Frontal cortex (tissue), 4 donors: Measurements from ENCODE around the gene RNU6-9. TPM values are rescaled to one million over a fixed set of nuclear protein-coding genes. Genes with fewer than 3 reads are reported as not detected.

Source experiments
- DNase-seq, 2 donors: peaks; one replicate each; pipeline ENCODE4 v3.0.0; 2012; ENCODE audit warnings: low spot score in 2 of 2
- FAIRE-seq: peaks from 2 replicates; lab custom pipeline; 2012; peaks lifted over from hg19 to GRCh38; lab: Jason Lieb, UNC
- total RNA-seq: library from RNA; depleted of rRNA; stranded (reverse); fragments of >200 nt; gene quantifications from one replicate; pipeline ENCODE4 v1.2.3, GENCODE V29; 2014
- donor health status: control.
- donor health status: control.
- donor health status: control.

Gene RNU6-9
- total RNA-seq, 1 donor from 2014 or later: not detected

DNA sequence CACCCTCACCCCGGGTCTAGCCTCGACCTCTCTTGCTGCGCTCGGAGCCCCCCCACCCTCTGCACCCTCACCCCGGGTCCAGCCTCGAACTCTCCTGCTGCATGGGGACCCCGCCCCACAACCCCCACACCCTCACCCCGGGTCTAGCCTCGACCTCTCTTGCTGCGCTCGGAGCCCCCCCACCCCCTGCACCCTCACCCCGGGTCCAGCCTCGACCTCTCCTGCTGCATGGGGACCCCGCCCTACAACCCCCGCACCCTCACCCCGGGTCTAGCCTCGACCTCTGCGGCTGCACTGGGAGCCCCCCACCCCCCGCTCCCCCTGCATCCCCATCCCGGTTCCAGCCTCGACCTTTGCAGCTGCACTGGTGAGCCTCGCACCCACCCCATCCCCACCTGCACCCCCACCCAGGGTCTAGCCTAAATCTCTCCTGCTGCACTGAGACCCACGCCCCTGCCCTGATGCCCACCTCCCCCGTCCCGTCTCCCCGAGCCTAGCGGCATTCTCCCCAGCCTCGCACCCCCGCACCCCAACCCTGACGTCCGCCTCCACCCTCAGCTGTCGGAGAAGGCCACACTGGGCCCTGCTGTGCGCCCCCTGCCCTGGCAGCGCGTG, 32.0 kb upstream of the RNU6-9 start:
- FAIRE-seq (no peak), DNase-seq (no peak)

GRCh38 chr19:861756-862580, 31.3 kb upstream of the RNU6-9 start:
- no peak for FAIRE-seq
- no peak for DNase-seq

DNA sequence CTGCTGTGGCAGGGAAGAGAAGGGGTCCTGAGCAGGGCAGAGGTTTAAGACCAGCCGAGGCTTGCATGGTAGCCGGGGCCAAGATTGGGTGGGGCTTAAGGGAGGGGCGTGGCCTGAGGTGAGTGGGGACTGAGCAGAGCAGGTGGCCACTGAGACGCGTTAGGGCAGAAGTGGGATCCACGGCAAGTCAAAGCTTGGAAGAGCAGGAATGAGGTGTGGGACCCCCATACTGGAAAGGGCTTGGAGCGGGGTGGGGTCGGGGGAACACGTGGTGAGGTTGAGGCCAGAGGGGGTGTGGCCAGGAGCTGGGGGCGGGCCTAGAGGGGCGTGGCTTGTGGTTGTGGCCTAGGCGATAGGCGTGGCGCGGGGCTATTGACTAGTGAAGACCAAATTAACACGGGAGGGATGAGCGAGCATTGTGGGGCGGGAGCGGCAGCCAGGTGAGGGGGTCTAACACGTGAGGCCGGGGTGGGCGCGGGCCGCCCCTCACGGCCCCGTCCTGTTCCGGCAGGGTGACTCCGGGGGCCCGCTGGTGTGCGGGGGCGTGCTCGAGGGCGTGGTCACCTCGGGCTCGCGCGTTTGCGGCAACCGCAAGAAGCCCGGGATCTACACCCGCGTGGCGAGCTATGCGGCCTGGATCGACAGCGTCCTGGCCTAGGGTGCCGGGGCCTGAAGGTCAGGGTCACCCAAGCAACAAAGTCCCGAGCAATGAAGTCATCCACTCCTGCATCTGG, 30.5 kb upstream of the RNU6-9 start:
- no peak for FAIRE-seq
- peak in 1 of 2 donors; percentile 74 for DNase-seq

GRCh38 chr19:863315-863620, 30.0 kb upstream of the RNU6-9 start:
- no peak for DNase-seq

DNA sequence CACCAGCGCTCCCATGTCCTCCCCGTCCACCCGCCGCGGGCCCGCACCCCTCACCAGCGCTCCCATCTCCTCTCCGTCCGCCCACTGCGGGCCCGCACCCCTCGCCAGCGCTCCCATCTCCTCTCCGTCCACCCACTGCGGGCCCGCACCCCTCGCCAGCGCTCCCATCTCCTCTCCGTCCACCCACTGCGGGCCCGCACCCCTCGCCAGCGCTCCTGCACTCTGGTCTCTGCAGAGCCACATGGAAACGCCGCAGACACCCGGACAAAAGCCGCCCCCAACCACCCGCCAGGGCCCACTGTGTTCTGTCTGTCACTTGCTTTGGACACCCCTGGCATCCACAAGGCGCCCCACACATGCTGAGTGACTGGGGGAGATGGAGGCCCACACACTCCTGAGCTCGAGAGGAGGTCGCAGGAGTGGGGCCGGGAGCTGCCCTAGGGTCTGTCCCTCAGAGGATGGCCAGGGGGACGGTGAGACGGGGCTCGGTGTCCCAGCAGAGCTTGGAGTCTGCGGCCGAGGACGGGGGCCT, 26.4 kb upstream of the RNU6-9 start:
- DNase-seq (no peak), FAIRE-seq (no peak)

More at GRCh38 chr19:863315-863620, 30.0 kb upstream of the RNU6-9 start:
- FAIRE-seq: no peak

DNA sequence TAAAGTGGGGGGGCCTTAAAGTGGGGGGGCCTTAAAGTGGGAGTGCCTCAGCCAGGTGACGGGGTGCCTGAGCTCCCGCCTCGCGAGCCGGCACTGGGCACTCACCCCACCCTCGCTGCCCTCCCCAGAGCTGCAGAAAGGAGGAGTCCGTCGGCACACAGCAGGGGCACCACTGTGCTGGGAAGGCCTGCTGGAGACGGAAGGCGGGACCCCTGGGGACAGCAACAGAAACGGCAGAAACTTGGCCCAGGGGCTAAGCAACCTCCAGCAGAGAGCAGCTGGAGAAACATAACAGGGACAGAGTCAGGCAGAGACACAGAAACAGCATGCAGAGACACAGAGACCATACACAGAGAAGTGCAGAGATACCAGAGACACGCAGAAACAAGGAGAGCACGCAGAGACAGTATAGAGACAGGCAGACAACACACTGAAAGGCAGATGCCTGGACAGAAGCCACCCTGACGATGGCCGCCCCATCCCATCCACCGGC, 25.9 kb upstream of the RNU6-9 start:
- FAIRE-seq: no peak
- no peak for DNase-seq

GRCh38 chr19:867855-868457, 25.3 kb upstream of the RNU6-9 start:
- DNase-seq: no peak
- FAIRE-seq: no peak

DNA sequence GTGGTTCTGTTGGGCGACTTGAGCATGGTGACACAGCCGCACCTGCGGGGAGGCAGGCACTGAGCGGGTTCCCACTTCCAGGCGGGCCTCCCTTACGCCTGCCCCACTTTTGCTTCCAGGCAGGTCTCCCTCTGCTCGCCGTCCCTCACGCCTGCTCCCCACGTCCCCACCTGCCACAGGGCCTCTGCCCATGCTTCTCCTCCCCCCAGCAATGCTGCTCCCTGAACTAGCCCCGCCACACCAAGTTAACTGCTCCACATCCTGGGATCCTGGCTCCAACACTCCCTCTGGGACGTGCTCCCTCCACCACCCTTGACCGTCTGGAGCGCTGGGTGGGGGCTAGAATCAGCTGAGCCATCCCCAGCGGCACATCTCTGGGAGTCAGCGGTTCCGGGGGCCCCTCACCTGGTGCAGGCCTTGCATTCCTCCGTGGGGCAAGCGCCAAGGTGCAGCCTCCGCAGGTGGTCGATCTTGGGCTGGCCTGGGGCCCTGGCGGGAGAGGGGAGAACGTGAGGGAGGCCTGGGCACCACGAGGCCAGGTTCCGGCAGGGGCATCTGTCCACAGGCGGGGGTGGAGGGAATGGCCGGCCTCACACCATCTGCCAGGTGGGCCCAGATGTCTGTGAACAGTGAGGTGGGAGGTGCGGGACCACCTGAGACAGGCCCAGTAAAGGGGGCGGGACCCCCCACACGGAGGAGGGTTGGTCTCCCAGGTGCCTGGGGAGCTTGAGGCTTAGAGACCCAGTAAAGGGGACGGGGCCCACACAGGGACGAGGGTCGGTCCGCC, 24.6 kb upstream of the RNU6-9 start:
- no peak for DNase-seq
- FAIRE-seq: no peak

DNA sequence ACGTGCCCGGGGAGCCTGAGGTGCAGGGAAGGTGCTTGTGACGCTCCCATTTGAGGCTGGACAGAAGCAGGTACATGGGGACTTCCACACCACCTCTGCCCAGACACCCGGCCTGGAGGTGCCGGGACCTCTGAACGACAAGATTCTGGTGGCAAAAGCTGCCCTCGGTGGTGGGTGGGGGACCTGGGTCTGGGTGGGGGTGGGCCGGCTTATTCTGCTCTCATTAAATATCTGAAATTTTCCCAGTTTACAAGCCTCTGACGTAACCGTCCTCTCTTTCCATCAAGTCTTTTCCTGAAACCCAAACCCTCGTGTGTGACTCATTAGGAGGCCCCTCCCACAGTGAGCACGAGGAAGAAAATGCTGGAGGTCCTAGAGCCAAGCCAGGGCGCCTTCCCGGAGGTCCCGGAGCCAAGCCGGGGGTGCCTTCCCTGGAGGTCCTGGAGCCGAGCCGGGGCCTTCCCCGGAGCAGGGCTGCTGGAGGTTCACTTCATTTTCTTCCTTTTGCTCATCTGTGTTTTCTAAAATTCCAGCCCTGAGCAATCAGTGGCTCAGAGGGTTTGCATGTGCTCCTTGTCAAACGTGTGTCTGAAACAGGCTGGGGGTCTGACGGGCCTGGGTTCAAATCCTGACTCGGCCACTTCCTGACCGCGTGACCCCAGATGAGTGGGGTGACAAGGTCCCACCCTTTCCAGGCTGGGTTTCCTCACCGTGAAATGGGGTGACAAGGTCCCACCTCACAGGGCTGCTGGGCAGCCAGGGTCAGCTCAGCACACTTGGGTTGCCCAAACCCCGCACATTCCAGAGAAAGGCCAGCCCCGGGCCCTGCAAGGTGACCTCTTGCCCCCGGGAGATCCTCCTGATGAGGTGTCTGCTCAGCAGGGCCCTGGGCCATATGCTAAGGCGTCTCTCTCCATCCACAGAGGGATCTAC, 23.8 kb upstream of the RNU6-9 start:
- DNase-seq (no peak), FAIRE-seq (no peak)

DNA sequence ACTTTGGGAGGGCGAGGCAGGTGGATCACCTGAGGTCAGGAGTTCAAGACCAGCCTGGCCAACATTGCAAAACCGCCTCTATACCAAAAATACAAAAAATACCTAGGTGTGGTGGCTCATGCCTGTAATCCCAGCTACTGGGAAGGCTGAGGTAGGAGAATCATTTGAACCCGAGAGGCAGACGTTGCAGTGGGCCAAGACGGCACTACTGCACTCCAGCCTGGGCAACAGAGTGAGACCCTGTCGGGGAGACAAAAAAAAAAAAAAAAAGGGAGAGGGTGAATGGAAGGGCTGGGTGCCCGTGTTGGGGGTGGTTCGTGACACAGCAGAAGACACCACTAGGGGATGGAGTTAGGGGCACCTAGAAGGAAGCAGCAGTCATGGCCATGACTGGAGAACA, 23.0 kb upstream of the RNU6-9 start:
- no peak for FAIRE-seq

DNA sequence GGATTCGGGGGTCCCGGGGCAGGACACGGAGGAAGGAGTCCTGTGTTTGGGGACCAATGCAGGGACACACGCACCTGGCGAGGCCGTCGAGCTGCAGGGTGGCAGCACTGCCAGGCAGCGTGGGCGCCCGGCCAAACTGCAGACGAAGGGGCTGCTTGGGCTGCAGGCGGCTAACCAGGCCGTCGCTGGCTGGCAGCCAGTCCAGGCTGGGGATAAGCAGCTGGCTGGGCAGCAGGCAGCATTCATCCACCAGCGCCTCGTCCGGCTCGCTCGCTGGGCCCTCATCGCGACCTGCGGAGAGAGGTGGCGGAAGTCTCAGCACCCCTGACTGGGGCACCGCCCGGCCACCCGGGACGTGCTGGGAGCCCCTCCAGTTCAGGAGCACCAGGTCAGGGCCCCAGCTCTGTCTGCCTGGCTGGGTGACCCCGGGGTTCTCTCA, 22.3 kb upstream of the RNU6-9 start:
- no peak for FAIRE-seq

More for the DNA sequence above, 23.0 kb upstream of the RNU6-9 start:
- no peak for DNase-seq

DNA sequence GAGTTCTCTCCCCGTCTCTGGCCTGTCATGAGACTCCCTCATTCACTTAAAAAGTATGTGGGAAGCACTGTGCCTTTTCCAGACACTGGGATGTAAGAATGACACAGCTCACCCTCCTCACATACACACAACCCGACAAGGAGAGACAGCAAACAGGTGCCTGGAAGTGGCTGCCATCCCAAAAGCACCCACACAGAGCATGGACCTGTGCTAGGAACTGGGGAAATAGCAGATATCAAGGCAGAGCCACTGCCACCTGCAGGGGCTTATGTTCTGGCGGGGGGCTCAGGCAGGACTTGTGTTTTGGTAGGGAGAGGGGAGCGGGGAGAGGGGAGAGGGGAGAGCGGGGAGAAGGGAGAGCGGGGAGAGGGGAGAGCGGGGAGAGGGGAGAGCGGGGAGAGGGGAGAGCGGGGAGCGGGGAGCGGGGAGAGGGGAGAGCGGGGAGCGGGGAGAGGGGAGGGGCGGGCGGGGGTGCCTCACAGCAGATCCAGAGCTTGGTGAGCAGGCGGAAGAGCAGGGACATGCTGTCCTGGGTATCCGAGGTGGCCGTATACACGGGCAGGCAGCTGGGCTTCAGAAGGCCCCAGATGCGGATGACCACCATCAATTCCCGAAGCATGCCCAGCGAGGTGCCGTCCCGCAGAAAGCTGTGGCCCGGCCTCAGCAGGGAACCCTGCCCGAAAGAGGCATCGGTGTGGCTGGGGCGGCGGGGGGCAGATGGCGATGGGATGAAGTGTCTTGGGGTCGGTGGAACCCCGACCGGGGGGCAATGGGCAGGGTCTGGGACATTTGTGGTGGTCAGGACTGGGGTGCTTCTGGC, 21.6 kb upstream of the RNU6-9 start:
- FAIRE-seq (no peak), DNase-seq (peak in 1 of 2 donors; percentile 69)

More for the DNA sequence above, 22.3 kb upstream of the RNU6-9 start:
- peak in 1 of 2 donors; percentile 69 for DNase-seq

GRCh38 chr19:872266-872951, 20.9 kb upstream of the RNU6-9 start:
- FAIRE-seq (no peak), DNase-seq (no peak)

DNA sequence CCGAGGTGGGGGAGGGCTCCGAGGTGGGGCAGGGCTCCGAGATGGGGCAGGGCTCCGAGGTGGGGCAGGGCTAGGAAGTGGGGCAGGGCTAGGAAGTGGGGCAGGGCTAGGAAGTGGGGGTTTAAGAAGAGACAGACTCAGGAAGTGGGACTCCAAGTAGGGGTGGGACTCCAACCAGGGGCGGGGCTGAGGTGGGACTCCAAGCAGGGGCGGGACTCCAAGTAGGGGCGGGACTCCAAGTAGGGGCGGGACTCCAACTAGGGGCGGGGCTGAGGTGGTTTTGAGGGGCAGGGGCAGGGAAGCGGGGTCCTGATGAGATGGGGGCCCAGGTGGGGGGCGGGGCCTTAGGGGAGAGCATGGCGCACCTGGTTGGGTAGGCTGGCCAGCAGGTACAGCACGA, 20.2 kb upstream of the RNU6-9 start:
- FAIRE-seq (no peak), DNase-seq (no peak)

DNA sequence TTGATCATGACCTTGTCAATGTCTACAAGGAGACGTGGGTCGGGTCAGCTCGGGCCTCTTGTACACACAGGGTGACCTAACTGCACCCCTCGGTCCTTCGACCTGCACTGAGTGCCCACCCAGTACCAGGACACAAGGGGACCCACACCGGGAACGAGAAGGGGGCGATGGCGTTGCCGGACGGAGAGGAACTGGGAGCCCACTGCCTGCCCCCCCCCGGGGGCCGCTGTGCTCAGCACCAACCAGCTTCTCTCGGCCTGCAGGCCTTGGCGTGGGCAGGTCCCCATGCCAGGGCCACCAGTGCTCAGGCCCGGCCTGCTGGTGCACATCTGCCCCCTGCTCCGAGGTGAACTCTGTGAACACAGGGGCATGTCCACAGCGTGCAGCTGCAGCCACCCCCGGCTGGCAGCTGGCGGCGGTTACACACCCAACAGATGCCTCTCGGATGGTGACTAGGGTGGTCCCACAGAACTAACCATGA, 19.7 kb upstream of the RNU6-9 start:
- DNase-seq: no peak
- FAIRE-seq: no peak

DNA sequence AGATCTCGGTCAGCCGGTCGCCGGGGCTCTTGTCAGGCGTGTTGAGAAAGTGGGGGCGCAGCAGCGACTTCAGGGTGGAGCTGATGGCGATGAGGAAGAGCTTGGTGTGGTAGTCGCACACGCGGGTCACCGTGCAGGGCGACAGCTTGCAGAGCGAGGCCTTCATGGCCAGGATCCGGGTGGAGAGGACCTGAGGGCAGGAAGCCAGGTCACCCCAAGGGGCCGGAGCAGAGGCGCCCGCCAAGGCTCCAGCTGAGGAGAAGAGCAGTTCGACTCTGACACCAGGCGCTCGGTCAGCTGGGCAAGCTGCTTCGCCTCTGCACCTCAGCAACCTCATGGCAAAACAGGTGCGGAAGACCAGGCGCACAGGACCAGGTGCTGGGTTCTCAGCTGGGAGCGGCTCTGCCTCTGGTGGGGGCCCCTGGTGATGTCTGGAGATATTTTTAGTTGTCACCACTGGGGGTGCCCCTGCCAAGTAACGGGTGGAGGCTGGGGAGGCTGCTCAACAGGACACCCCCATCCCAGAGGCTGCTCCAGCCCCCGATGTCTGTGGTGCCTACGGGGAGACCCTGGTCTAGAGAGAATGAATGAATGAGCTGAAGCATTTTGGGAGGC, 17.9 kb upstream of the RNU6-9 start:
- no peak for DNase-seq
- FAIRE-seq: no peak
